Dedifferentiated amniotic fluid mesenchymal stem cell (primary cell): ENCODE measurements around the gene LGALS13.
"Not testable (repeated sequence)": the region's sequence is repeated elsewhere in the genome, so short reads cannot be mapped to it uniquely, and the experiment has no call there.

Source experiments
- DNase-seq: peaks from one replicate; pipeline ENCODE4 v3.0.0-alpha.2; 2016; ENCODE audit errors: extremely low spot score

LGALS13 gene

DNA sequence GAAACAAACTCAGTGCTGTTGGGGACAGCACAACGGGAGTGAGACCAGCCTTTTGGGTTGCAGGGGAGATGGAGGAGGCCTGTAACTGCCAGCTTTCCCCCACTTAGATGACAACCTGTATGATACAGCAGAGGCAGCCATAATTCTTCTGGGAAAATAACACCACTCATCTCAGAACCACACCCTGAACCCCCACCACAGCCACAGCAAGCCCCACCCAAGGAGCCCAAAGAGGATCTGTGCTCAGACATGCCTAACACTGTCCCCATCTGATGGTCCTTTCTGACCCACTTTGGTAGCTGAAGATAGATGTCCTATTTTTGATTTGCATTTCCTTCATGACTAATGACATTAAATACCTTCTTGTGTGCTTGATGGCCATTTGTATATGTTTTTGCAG is 15.4 kb downstream of the LGALS13 start:
- DNase-seq = no peak

DNA sequence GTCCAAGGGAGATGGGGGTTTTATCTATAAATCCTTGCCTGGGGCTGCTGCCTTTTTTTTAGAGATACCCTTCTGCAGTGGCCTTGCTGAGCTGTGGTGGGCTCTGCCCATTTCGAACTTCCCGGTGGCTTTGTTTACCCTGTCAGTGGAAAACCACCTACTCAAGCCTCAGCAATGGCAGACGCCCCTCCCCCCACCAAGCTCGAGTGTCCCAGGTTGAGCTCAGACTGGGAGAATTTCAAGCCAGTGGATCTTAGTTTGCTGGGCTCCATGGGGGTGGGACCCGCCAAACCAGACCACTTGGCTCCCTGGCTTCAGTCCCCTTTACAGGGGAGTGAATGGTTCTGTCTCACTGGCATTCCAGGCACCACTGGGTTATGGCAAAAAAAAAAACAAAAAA is 21.6 kb downstream of the LGALS13 start:
- DNase-seq = no peak

GRCh38 chr19:39627631-39628030 is 25.3 kb downstream of the LGALS13 start:
- not testable (repeated sequence) for DNase-seq

GRCh38 chr19:39631178-39631577 is 28.9 kb downstream of the LGALS13 start:
- no peak for DNase-seq

DNA sequence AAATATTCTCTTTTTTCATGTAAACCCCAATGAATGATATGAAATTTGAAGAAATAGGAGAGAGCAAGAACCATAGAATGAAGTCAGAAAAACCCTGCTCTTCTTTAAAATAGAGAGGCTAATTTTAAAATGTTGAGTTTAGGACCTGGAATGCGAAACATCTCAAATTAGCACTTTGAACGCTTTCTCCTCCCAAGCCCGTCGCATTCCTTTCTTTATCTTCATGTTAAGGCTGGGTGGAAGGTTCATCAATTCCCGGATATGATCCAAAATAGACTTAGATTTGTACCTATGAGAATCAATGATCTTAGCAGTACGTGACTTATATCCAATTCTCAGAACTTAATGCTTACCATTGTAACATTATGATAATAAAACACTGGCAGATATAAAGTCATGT is 29.3 kb downstream of the LGALS13 start:
- DNase-seq = no peak

GRCh38 chr19:39637891-39638290 is 35.6 kb downstream of the LGALS13 start:
- DNase-seq = no peak

DNA sequence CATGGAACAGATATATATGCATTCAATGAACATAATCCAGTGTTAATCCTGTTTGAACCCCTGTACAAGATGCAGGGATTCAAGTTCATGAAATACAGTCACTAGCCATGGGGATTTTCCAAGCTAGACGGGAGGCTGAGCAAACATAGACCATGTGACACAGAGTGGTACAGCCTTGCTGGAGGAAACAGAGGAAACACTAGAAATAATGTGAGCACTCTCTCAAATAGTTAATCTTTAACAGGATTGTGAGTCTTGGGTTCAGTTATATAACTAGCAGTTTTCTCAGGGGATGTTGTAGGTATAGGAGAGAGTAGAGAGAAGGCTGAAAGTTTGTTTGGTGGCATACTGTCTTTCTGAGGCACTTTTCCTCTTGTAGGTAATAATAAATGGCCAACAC is 39.4 kb downstream of the LGALS13 start:
- no peak for DNase-seq

GRCh38 chr19:39643591-39643990 is 41.3 kb downstream of the LGALS13 start:
- no peak for DNase-seq

GRCh38 chr19:39645800-39646411 is 43.6 kb downstream of the LGALS13 start:
- DNase-seq = no peak

- no peak for DNase-seq
Measured at GRCh38 chr19:39647918-39648317, 45.6 kb downstream of the LGALS13 start.

- no peak for DNase-seq
Measured at GRCh38 chr19:39655613-39656012, 53.3 kb downstream of the LGALS13 start, which contains the start of gene LGALS16. LGALS16 (plus strand) TSS chr19:39655913; CDS start chr19:39655962, 49 bp downstream.
